ENCODE results near the gene TBXAS1. TPM values are rescaled to one million over a fixed set of nuclear protein-coding genes. Genes with fewer than 3 reads are reported as not detected.

The TBXAS1 gene
- total and polyA plus RNA-seq, 2 experiments from 2014 or later: 1.3 TPM; not detected in 1

DNA sequence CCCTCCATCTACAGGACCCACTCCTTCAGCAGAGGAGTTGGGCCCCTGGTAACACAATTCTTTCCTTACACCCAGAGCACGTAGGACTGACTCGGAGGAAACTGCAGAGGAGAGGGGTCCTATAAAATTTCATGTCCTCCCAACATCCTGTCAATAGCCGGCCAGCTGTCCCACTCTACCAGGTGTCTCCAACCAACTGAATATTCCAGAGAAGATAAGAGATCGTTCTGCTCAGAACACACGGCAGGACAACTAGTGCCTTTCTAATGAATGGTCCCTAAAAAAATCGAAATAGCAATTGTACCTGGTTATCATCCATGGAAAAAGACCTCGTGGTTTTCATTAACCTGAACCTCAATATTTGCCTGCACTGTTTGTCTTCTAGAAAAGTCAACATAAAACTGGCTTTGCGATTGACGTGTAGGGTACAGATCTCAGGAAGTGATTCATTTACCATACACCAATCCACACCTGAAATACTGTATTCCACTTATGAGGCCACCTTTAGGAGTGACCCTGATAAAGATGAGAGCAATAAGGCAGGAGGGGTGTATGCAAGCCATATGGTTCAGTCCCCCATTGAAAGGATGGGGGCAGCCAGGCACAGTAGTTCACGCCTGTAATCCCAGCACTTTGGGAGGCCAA, 121.9 kb downstream of the TBXAS1 start:
- Histone ChIP-seq H3K79me2 (replicated peaks; ENCODE audit: insufficient read depth) (no peaks in the 10 kb centered on the region), H3K4me2 (no peak overlapping the region), H2AFZ (no peak overlapping the region), H3F3A (replicated peaks; ENCODE audit: low read depth) (no peaks in the 10 kb centered on the region), H3K9me2 (ENCODE audit: insufficient read depth) (0 out of 2 replicates have a peak, but pooled peaks cover 5% of the 10 kb centered on the region), H3K27me3 (ENCODE audit: insufficient read depth) (no peaks in the 10 kb centered on the region), H4K20me1 (replicated peaks; ENCODE audit: insufficient read depth) (no peaks in the 10 kb centered on the region), H3K4me1 (ENCODE audit: insufficient read depth) (0 out of 2 replicates have a peak, but pooled peaks cover 7% of the 10 kb centered on the region), H3K27ac (ENCODE audit: low read depth) (no peak overlapping the region), H3K36me3 (ENCODE audit: insufficient read depth) (no peaks in the 10 kb centered on the region), H3K4me3 (no peak overlapping the region)
- Mint-ChIP-seq H3K27me3 (ENCODE audit: insufficient read depth, low read depth, poor library complexity) (peaks cover 8% of the 10 kb centered on the region), H3K4me3 (no peak overlapping the region), H3K27ac (no peak overlapping the region), H3K4me1 (peaks cover 12% of the 10 kb centered on the region), H3K36me3 (ENCODE audit: low read depth) (peaks cover 8% of the 10 kb centered on the region; the same call in 1 of the 3 replicates), H3K9me3 (peaks cover 11% of the 10 kb centered on the region; the same call in 2 of the 3 replicates)
- ATAC-seq (no peak), DNase-seq (ENCODE audit: low spot score) (no peak)
- TF ChIP-seq JUNB (IDR thresholded peaks at IDR 0.05; ENCODE audit: unreplicated experiment): no peak
- no peak for TF ChIP-seq STAT1 (IDR thresholded peaks at IDR 0.05; ENCODE audit: unreplicated experiment)
- TF ChIP-seq ZNF331 (CRISPR knock-in tag; IDR thresholded peaks at IDR 0.05; ENCODE audit: low read depth): no peak
- no peak for TF ChIP-seq POLR2AphosphoS5 (IDR thresholded peaks at IDR 0.05; ENCODE audit: low read depth)
- TF ChIP-seq EZH2 (IDR thresholded peaks at IDR 0.05; ENCODE audit: low read depth, unreplicated experiment): no peak
- no peak for TF ChIP-seq NANOG (IDR thresholded peaks at IDR 0.05; ENCODE audit: borderline replicate concordance)
- TF ChIP-seq, protein P1, sequence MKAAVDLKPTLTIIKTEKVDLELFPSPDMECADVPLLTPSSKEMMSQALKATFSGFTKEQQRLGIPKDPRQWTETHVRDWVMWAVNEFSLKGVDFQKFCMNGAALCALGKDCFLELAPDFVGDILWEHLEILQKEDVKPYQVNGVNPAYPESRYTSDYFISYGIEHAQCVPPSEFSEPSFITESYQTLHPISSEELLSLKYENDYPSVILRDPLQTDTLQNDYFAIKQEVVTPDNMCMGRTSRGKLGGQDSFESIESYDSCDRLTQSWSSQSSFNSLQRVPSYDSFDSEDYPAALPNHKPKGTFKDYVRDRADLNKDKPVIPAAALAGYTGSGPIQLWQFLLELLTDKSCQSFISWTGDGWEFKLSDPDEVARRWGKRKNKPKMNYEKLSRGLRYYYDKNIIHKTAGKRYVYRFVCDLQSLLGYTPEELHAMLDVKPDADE (IDR thresholded peaks at IDR 0.05): no peak
- no peak for TF ChIP-seq ZNF114 (CRISPR knock-in tag; IDR thresholded peaks at IDR 0.05)
- TF ChIP-seq, protein P2, sequence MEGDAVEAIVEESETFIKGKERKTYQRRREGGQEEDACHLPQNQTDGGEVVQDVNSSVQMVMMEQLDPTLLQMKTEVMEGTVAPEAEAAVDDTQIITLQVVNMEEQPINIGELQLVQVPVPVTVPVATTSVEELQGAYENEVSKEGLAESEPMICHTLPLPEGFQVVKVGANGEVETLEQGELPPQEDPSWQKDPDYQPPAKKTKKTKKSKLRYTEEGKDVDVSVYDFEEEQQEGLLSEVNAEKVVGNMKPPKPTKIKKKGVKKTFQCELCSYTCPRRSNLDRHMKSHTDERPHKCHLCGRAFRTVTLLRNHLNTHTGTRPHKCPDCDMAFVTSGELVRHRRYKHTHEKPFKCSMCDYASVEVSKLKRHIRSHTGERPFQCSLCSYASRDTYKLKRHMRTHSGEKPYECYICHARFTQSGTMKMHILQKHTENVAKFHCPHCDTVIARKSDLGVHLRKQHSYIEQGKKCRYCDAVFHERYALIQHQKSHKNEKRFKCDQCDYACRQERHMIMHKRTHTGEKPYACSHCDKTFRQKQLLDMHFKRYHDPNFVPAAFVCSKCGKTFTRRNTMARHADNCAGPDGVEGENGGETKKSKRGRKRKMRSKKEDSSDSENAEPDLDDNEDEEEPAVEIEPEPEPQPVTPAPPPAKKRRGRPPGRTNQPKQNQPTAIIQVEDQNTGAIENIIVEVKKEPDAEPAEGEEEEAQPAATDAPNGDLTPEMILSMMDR (conservative IDR thresholded peaks at IDR 0.05; ENCODE audit: low read depth in 2 of 2): no peak

DNA sequence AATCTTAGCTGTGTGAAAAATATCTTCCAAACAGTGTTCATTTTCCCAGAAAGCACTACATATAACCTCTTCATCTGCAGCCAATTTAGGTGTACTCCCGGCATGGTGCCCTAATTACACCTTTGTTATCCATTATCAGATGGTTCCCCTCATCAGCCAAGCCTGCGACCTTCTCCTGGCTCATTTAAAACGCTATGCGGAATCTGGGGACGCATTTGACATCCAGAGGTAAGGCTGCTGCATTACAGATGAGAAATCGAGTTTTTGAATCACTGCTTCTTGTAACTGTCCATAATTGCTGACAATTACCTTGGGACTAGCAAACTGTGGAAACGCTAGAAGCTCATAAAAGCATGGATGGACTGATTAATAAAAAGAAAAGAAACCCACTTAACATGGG, 124.2 kb downstream of the TBXAS1 start:
- Mint-ChIP-seq H3K27ac (no peak overlapping the region), H3K4me3 (no peak overlapping the region), H3K27me3 (ENCODE audit: insufficient read depth, low read depth, poor library complexity) (peaks cover 6% of the 10 kb centered on the region), H3K36me3 (ENCODE audit: low read depth) (no peaks in the 10 kb centered on the region), H3K9me3 (no peaks in the 10 kb centered on the region), H3K4me1 (peaks cover 28% of the 10 kb centered on the region)
- no peaks in the 10 kb centered on the region for H3K36me3 ChIP-seq (ENCODE audit: insufficient read depth)
- no peaks in the 10 kb centered on the region for H3K9me2 ChIP-seq (ENCODE audit: insufficient read depth)
- no peak overlapping the region for H3K27ac ChIP-seq (ENCODE audit: low read depth)
- H4K20me1 ChIP-seq (replicated peaks; ENCODE audit: insufficient read depth): no peaks in the 10 kb centered on the region
- DNase-seq (ENCODE audit: low spot score) (no peak), ATAC-seq (no peak)
- no peak overlapping the region for H3K4me2 ChIP-seq
- no peak overlapping the region for H3K4me3 ChIP-seq
- no peaks in the 10 kb centered on the region for H3K79me2 ChIP-seq (replicated peaks; ENCODE audit: insufficient read depth)
- H3K27me3 ChIP-seq (ENCODE audit: insufficient read depth): no peaks in the 10 kb centered on the region
- 0 out of 2 replicates have a peak overlapping the region, but pooled peaks have one; percentile 8 for H2AFZ ChIP-seq
- no peaks in the 10 kb centered on the region for H3F3A ChIP-seq (replicated peaks; ENCODE audit: low read depth)
- no peak for TF ChIP-seq ZNF331 (CRISPR knock-in tag; IDR thresholded peaks at IDR 0.05; ENCODE audit: low read depth)
- TF ChIP-seq, protein P3, sequence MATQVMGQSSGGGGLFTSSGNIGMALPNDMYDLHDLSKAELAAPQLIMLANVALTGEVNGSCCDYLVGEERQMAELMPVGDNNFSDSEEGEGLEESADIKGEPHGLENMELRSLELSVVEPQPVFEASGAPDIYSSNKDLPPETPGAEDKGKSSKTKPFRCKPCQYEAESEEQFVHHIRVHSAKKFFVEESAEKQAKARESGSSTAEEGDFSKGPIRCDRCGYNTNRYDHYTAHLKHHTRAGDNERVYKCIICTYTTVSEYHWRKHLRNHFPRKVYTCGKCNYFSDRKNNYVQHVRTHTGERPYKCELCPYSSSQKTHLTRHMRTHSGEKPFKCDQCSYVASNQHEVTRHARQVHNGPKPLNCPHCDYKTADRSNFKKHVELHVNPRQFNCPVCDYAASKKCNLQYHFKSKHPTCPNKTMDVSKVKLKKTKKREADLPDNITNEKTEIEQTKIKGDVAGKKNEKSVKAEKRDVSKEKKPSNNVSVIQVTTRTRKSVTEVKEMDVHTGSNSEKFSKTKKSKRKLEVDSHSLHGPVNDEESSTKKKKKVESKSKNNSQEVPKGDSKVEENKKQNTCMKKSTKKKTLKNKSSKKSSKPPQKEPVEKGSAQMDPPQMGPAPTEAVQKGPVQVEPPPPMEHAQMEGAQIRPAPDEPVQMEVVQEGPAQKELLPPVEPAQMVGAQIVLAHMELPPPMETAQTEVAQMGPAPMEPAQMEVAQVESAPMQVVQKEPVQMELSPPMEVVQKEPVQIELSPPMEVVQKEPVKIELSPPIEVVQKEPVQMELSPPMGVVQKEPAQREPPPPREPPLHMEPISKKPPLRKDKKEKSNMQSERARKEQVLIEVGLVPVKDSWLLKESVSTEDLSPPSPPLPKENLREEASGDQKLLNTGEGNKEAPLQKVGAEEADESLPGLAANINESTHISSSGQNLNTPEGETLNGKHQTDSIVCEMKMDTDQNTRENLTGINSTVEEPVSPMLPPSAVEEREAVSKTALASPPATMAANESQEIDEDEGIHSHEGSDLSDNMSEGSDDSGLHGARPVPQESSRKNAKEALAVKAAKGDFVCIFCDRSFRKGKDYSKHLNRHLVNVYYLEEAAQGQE (IDR thresholded peaks at IDR 0.05; ENCODE audit: unreplicated experiment): no peak
- H3K4me1 ChIP-seq (ENCODE audit: insufficient read depth): peaks cover 10% of the 10 kb centered on the region
